GM21381 (cell line): Measurements from ENCODE around the gene MARCHF7.

Experiments
- ATAC-seq: cut with Tn5 transposase; IDR thresholded peaks from one replicate; pipeline ENCODE4 v1.9.1; 2021; ENCODE audit warnings: mild to moderate bottlenecking, moderate library complexity; ENCODE audit not compliant: unreplicated experiment

MARCHF7 gene

GRCh38 chr2:159759577-159759976 lies 47.3 kb downstream of the MARCHF7 start:
- ATAC-seq = no peak

GRCh38 chr2:159760326-159760725 lies 48.0 kb downstream of the MARCHF7 start:
- no peak for ATAC-seq

GRCh38 chr2:159762075-159762474 lies 49.8 kb downstream of the MARCHF7 start:
- ATAC-seq = no peak
